Astrocyte (in vitro differentiated cells and primary cell): ENCODE measurements around the gene PTPRK. TPM values are rescaled to one million over a fixed set of nuclear protein-coding genes. Genes with fewer than 3 reads are reported as not detected.

Experiments used
- DNase-seq: peaks from one replicate; pipeline ENCODE4 v3.0.0-alpha.2; 2010; ENCODE audit warnings: low read depth
- FAIRE-seq: peaks from 2 replicates; lab custom pipeline; 2011; peaks lifted over from hg19 to GRCh38; lab: Jason Lieb, UNC
- H2AFZ ChIP-seq: 2 replicates; pipeline ENCODE4 v1.6.0; 2012; ENCODE audit warnings: low read depth, low read length, inconsistent platforms
- H3K27ac ChIP-seq: 2 replicates; pipeline ENCODE4 v1.5.1; 2011; ENCODE audit warnings: low read depth, low read length, inconsistent platforms
- H3K27me3 ChIP-seq: 2 replicates; pipeline ENCODE4 v1.6.0; 2011; ENCODE audit warnings: low read length, inconsistent platforms; ENCODE audit not compliant: insufficient read depth
- H3K36me3 ChIP-seq: 2 replicates; pipeline ENCODE4 v1.5.1; 2011; ENCODE audit warnings: low read length, inconsistent platforms; ENCODE audit not compliant: insufficient read depth
- H3K4me1 ChIP-seq: 2 replicates; pipeline ENCODE4 v1.5.1; 2011; ENCODE audit warnings: low read length, inconsistent platforms; ENCODE audit not compliant: insufficient read depth
- H3K4me2 ChIP-seq: 2 replicates; pipeline ENCODE4 v1.6.0; 2012; ENCODE audit warnings: low read length, inconsistent platforms
- H3K4me3 ChIP-seq: 2 replicates; pipeline ENCODE4 v1.5.1; 2011; ENCODE audit warnings: low read depth, mild to moderate bottlenecking, low read length, inconsistent platforms; ENCODE audit not compliant: insufficient read depth
- H3K79me2 ChIP-seq: 2 replicates; pipeline ENCODE4 v1.6.0; 2012; ENCODE audit warnings: mild to moderate bottlenecking, low read length, inconsistent platforms; ENCODE audit not compliant: insufficient read depth
- H3K9ac ChIP-seq: 2 replicates; pipeline ENCODE4 v1.6.0; 2012; ENCODE audit warnings: mild to moderate bottlenecking, low read length, inconsistent platforms
- H3K9me3 ChIP-seq: 2 replicates; pipeline ENCODE4 v1.5.1; 2012; ENCODE audit warnings: low read depth, mild to moderate bottlenecking, low read length, inconsistent platforms; ENCODE audit not compliant: insufficient read depth
- H4K20me1 ChIP-seq: 2 replicates; pipeline ENCODE4 v1.6.0; 2012; ENCODE audit warnings: low read length, inconsistent platforms; ENCODE audit not compliant: insufficient read depth
- H3K27ac Mint-ChIP-seq: one replicate; pipeline ENCODE4 v1.8.0; 2021; ENCODE audit warnings: mild to moderate bottlenecking, mixed read lengths; ENCODE audit not compliant: unreplicated experiment
- H3K27me3 Mint-ChIP-seq: one replicate; pipeline ENCODE4 v1.8.0; 2021; ENCODE audit warnings: low read depth, mixed read lengths; ENCODE audit not compliant: unreplicated experiment
- H3K36me3 Mint-ChIP-seq: one replicate; pipeline ENCODE4 v1.8.0; 2021; ENCODE audit warnings: low read depth, mixed read lengths; ENCODE audit not compliant: unreplicated experiment
- H3K4me1 Mint-ChIP-seq: one replicate; pipeline ENCODE4 v1.8.0; 2021; ENCODE audit warnings: low read depth, mixed read lengths; ENCODE audit not compliant: unreplicated experiment
- H3K4me3 Mint-ChIP-seq: one replicate; pipeline ENCODE4 v1.8.0; 2021; ENCODE audit warnings: mild to moderate bottlenecking, moderate library complexity, mixed read lengths; ENCODE audit not compliant: unreplicated experiment
- H3K9me3 Mint-ChIP-seq: one replicate; pipeline ENCODE4 v1.8.0; 2021; ENCODE audit warnings: mild to moderate bottlenecking, mixed read lengths; ENCODE audit not compliant: unreplicated experiment
- EZH2 ChIP-seq: IDR thresholded peaks from 2 replicates; pipeline ENCODE4 v1.6.1; 2012; ENCODE audit warnings: mild to moderate bottlenecking, low read length, inconsistent platforms; ENCODE audit not compliant: insufficient read depth
- total RNA-seq: library from RNA; stranded (reverse); gene quantifications from 2 replicates; pipeline ENCODE4 v1.2.1, GENCODE V29; 2021
- TF ChIP-seq, protein P1 (sequence below): IDR thresholded peaks from 2 replicates; pipeline ENCODE4 v1.5.1; 2011; ENCODE audit warnings: low read depth, mild to moderate bottlenecking, inconsistent platforms, low read length, moderate library complexity; ENCODE audit not compliant: insufficient read depth

Gene PTPRK
- total RNA-seq, 1 donor from 2014 or later = 159 TPM

DNA sequence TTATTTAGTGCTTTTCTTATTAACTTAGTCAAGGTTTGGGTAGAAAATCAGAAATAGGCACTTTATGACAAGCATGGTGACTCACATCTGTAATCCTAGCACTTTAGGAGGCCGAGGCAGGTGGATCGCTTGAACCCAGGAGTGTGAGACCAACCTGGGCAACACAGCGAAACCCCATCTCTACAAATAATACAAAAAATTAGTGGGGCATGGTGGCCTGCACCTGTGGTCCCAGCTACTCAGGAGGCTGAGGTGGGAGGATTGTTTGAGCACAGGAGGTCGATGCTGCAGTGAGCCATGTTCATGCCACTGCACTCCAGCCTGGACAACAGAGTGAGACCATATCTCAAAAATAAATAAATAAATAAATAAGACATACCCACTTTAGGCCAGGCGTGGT is 568.2 kb downstream of the PTPRK start:
- TF ChIP-seq, protein P1, sequence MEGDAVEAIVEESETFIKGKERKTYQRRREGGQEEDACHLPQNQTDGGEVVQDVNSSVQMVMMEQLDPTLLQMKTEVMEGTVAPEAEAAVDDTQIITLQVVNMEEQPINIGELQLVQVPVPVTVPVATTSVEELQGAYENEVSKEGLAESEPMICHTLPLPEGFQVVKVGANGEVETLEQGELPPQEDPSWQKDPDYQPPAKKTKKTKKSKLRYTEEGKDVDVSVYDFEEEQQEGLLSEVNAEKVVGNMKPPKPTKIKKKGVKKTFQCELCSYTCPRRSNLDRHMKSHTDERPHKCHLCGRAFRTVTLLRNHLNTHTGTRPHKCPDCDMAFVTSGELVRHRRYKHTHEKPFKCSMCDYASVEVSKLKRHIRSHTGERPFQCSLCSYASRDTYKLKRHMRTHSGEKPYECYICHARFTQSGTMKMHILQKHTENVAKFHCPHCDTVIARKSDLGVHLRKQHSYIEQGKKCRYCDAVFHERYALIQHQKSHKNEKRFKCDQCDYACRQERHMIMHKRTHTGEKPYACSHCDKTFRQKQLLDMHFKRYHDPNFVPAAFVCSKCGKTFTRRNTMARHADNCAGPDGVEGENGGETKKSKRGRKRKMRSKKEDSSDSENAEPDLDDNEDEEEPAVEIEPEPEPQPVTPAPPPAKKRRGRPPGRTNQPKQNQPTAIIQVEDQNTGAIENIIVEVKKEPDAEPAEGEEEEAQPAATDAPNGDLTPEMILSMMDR = no peak
- no peak for TF ChIP-seq EZH2
- Histone ChIP-seq H3K4me2 (no peak overlapping the region), H3K4me3 (no peak overlapping the region), H3K9me3 (no peaks in the 10 kb centered on the region), H3K27me3 (no peaks in the 10 kb centered on the region), H3K27ac (no peak overlapping the region), H3K4me1 (no peaks in the 10 kb centered on the region), H3K79me2 (no peaks in the 10 kb centered on the region), H4K20me1 (no peaks in the 10 kb centered on the region), H3K36me3 (no peaks in the 10 kb centered on the region), H3K9ac (no peak overlapping the region), H2AFZ (no peak overlapping the region)
- H3K36me3 Mint-ChIP-seq = no peaks in the 10 kb centered on the region
- FAIRE-seq = no peak
- no peak overlapping the region for H3K4me3 Mint-ChIP-seq
- peaks cover 6% of the 10 kb centered on the region for H3K9me3 Mint-ChIP-seq
- peaks cover 12% of the 10 kb centered on the region for H3K27me3 Mint-ChIP-seq
- no peak for DNase-seq
- peaks cover 2% of the 10 kb centered on the region for H3K4me1 Mint-ChIP-seq
- no peak overlapping the region for H3K27ac Mint-ChIP-seq

DNA sequence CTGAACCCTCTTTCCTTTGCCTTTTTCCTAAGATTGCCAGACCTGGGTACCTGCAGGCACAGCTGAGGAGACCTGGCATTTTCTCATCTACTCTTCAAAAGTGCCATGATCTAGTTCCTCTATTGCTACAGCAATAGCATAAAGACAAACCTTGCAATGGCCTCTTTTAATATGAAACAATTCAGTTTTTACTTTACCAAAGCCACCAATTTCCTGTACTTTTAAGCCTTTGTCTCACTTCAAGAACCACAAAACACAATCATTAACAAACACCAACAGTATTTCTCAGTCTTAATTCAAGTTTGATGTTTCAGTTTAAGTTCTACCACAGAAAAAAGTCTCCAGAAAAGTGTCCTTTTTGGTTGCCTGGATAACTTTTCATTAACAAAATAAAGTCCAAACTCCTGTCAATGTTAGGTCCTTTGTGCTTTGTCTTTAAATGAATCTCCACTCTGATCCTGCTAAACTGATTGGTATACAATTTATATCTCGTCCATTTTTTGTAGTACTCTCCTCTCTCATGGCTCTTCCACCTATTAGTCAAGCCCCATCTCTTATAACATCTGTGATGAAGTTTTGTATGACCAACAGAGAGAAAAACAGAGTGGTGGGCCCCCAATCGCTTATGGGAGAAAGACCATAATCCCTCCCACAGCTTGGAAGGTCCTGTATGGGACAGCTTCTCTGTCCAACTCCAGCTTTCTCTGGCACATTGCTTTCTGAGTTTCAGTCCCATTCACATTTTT is 569.1 kb downstream of the PTPRK start:
- H3K4me3 ChIP-seq = no peak overlapping the region
- no peak for FAIRE-seq
- Mint-ChIP-seq H3K4me1 (no peaks in the 10 kb centered on the region), H3K27ac (no peak overlapping the region), H3K27me3 (peaks cover 12% of the 10 kb centered on the region), H3K36me3 (no peaks in the 10 kb centered on the region), H3K9me3 (peaks cover 11% of the 10 kb centered on the region), H3K4me3 (no peak overlapping the region)
- no peaks in the 10 kb centered on the region for H3K4me1 ChIP-seq
- no peaks in the 10 kb centered on the region for H3K36me3 ChIP-seq
- no peak for DNase-seq
- H3K27me3 ChIP-seq = no peaks in the 10 kb centered on the region
- H3K4me2 ChIP-seq = no peak overlapping the region
- H3K79me2 ChIP-seq = no peaks in the 10 kb centered on the region
- no peak overlapping the region for H3K27ac ChIP-seq
- H2AFZ ChIP-seq = no peak overlapping the region
- no peak for TF ChIP-seq EZH2
- TF ChIP-seq, protein P1 = no peak
- no peak overlapping the region for H3K9ac ChIP-seq
- no peaks in the 10 kb centered on the region for H3K9me3 ChIP-seq
- no peaks in the 10 kb centered on the region for H4K20me1 ChIP-seq

DNA sequence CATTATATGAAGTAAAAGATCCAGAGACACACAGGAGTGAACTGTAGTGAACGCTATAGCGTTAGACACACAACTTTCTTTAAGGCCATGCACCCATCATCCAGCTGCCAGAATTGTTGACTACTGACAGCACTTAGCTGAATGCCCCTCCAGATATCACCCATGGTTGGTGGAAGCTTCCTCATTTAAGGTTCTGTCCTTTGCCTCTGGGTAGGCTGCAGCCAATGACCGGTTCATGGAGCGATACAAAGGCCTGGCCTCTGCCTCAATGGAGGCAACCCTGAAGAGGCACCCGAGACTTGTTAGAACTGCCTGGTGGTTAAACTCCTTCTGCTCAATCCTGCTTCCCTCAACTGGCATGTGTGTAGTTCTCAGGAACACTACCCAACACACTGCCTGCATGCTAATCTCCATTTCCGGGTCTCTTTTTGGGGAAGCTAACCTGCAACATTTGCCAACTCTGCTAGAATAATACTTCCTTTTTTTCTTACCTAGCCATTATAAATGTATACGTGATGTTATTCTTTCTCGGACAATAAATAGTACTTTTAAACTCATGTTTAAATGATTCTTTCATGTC is 569.7 kb downstream of the PTPRK start:
- H3K79me2 ChIP-seq = no peaks in the 10 kb centered on the region
- Mint-ChIP-seq H3K36me3 (no peaks in the 10 kb centered on the region), H3K4me3 (no peak overlapping the region), H3K4me1 (no peaks in the 10 kb centered on the region), H3K27ac (no peak overlapping the region), H3K27me3 (peaks cover 12% of the 10 kb centered on the region), H3K9me3 (peaks cover 14% of the 10 kb centered on the region)
- DNase-seq (no peak), FAIRE-seq (no peak)
- H3K9me3 ChIP-seq = no peaks in the 10 kb centered on the region
- no peak overlapping the region for H3K4me2 ChIP-seq
- no peak overlapping the region for H3K4me3 ChIP-seq
- H3K4me1 ChIP-seq = no peaks in the 10 kb centered on the region
- H4K20me1 ChIP-seq = no peaks in the 10 kb centered on the region
- H3K9ac ChIP-seq = no peak overlapping the region
- no peaks in the 10 kb centered on the region for H3K36me3 ChIP-seq
- no peaks in the 10 kb centered on the region for H3K27me3 ChIP-seq
- no peak for TF ChIP-seq EZH2
- TF ChIP-seq, protein P1 = no peak
- no peak overlapping the region for H3K27ac ChIP-seq
- no peak overlapping the region for H2AFZ ChIP-seq
